ENCODE data around the gene CPSF3.
A peak's percentile ranks its signal among the peaks of the same experiment; 100 is the strongest.

Gene CPSF3

GRCh38 chr2:9488583-9489547, 65.4 kb downstream of the CPSF3 start:
- no peak for DNase-seq

GRCh38 chr2:9490789-9491188, 67.3 kb downstream of the CPSF3 start:
- no peak overlapping the region for H3K4ac ChIP-seq (ENCODE audit: low read depth, low read length)
- no peak overlapping the region for H3K4me3 ChIP-seq (ENCODE audit: low read depth, low read length)
- no peak overlapping the region for H4K8ac ChIP-seq (ENCODE audit: low read depth, low read length)
- no peak overlapping the region for H3K4me2 ChIP-seq (ENCODE audit: low read length)
- no peak overlapping the region for H3K9ac ChIP-seq (ENCODE audit: low read length)
- H4K12ac ChIP-seq (ENCODE audit: low read depth, low read length), result no peak overlapping the region
- no peak overlapping the region for H3K23ac ChIP-seq (ENCODE audit: low read length)
- no peak overlapping the region for H3K14ac ChIP-seq (ENCODE audit: low read length)
- no peaks in the 10 kb centered on the region for H3K4me1 ChIP-seq (ENCODE audit: control insufficient read depth in 1 of 2, insufficient read depth in 2 of 2, low read length in 2 of 2)
- no peak overlapping the region for H2BK12ac ChIP-seq (ENCODE audit: low read length)
- DNase-seq, result no peak
- peaks cover 25 to 48% of the 10 kb centered on the region in 2 experiments for H3K36me3 ChIP-seq (ENCODE audit: control insufficient read depth in 1 of 2, insufficient read depth in 2 of 2, low read length in 2 of 2)
- H2AK5ac ChIP-seq (ENCODE audit: low read length), result no peak overlapping the region
- H3K79me1 ChIP-seq (ENCODE audit: low read length), result no peaks in the 10 kb centered on the region
- H3K18ac ChIP-seq (ENCODE audit: low read length), result no peak overlapping the region
- H3K9me3 ChIP-seq (ENCODE audit: insufficient read depth, low read depth, low read length), result no peaks in the 10 kb centered on the region
- no peak overlapping the region for H2BK5ac ChIP-seq (ENCODE audit: low read depth, low read length, poor library complexity)
- no peak overlapping the region for H2AFZ ChIP-seq (ENCODE audit: insufficient read depth, low read length, poor library complexity)
- WGBS (ENCODE audit: extremely low coverage, insufficient coverage, insufficient read length), result no CpG with 5 or more reads among the region's 2 CpGs
- H3K27ac ChIP-seq (ENCODE audit: low read depth, low read length), result no peak overlapping the region
- H4K91ac ChIP-seq (ENCODE audit: low read depth, low read length), result no peak overlapping the region
- H2BK120ac ChIP-seq (ENCODE audit: insufficient read depth, low read length, poor library complexity), result no peak overlapping the region
- H3K27me3 ChIP-seq (ENCODE audit: insufficient read depth, low read length), result no peaks in the 10 kb centered on the region
- H3K79me2 ChIP-seq (ENCODE audit: control insufficient read depth, insufficient read depth, low read length, poor library complexity), result no peaks in the 10 kb centered on the region

More at GRCh38 chr2:9488583-9489547, 65.4 kb downstream of the CPSF3 start:
- Histone ChIP-seq H3K18ac (ENCODE audit: low read length) (no peak overlapping the region), H3K4me2 (ENCODE audit: low read length) (no peak overlapping the region), H3K9ac (ENCODE audit: low read length) (no peak overlapping the region), H3K4ac (ENCODE audit: low read depth, low read length) (no peak overlapping the region), H3K79me2 (ENCODE audit: control insufficient read depth, insufficient read depth, low read length, poor library complexity) (no peaks in the 10 kb centered on the region), H3K14ac (ENCODE audit: low read length) (no peak overlapping the region), H3K23ac (ENCODE audit: low read length) (no peak overlapping the region), H2BK120ac (ENCODE audit: insufficient read depth, low read length, poor library complexity) (no peak overlapping the region), H4K12ac (ENCODE audit: low read depth, low read length) (no peak overlapping the region), H3K4me1 (ENCODE audit: control insufficient read depth in 1 of 2, insufficient read depth in 2 of 2, low read length in 2 of 2) (no peaks in the 10 kb centered on the region), H2BK12ac (ENCODE audit: low read length) (no peak overlapping the region), H3K27ac (ENCODE audit: low read depth, low read length) (no peak overlapping the region), H3K4me3 (ENCODE audit: low read depth, low read length) (no peak overlapping the region), H3K79me1 (ENCODE audit: low read length) (no peaks in the 10 kb centered on the region), H2AK5ac (ENCODE audit: low read length) (no peak overlapping the region), H2BK5ac (ENCODE audit: low read depth, low read length, poor library complexity) (no peak overlapping the region), H3K27me3 (ENCODE audit: insufficient read depth, low read length) (no peaks in the 10 kb centered on the region), H3K36me3 (ENCODE audit: control insufficient read depth in 1 of 2, insufficient read depth in 2 of 2, low read length in 2 of 2) (peaks cover 33 to 58% of the 10 kb centered on the region in 2 experiments), H4K91ac (ENCODE audit: low read depth, low read length) (no peak overlapping the region), H2AFZ (ENCODE audit: insufficient read depth, low read length, poor library complexity) (no peak overlapping the region), H4K8ac (ENCODE audit: low read depth, low read length) (no peak overlapping the region), H3K9me3 (ENCODE audit: insufficient read depth, low read depth, low read length) (no peaks in the 10 kb centered on the region)
- WGBS (ENCODE audit: extremely low coverage, insufficient coverage, insufficient read length), result no CpG with 5 or more reads among the region's 1 CpG

- H4K8ac ChIP-seq (ENCODE audit: low read depth, low read length), result no peak overlapping the region
- no CpG with 5 or more reads among the region's 2 CpGs for WGBS (ENCODE audit: extremely low coverage, insufficient coverage, insufficient read length)
Measured at GRCh38 chr2:9492927-9493326, 69.5 kb downstream of the CPSF3 start.

GRCh38 chr2:9493478-9493877, 70.0 kb downstream of the CPSF3 start:
- no peaks in the 10 kb centered on the region for H3K27me3 ChIP-seq (ENCODE audit: insufficient read depth, low read length)
- no peak for DNase-seq
- H3K79me1 ChIP-seq (ENCODE audit: low read length), result no peaks in the 10 kb centered on the region
- H3K9ac ChIP-seq (ENCODE audit: low read length), result no peak overlapping the region
- H3K27ac ChIP-seq (ENCODE audit: low read depth, low read length), result no peak overlapping the region
- no peak overlapping the region for H3K4me3 ChIP-seq (ENCODE audit: low read depth, low read length)
- peaks cover 36 to 46% of the 10 kb centered on the region in 2 experiments for H3K36me3 ChIP-seq (ENCODE audit: control insufficient read depth in 1 of 2, insufficient read depth in 2 of 2, low read length in 2 of 2)
- no peaks in the 10 kb centered on the region for H3K9me3 ChIP-seq (ENCODE audit: insufficient read depth, low read depth, low read length)
- H4K12ac ChIP-seq (ENCODE audit: low read depth, low read length), result no peak overlapping the region
- H3K23ac ChIP-seq (ENCODE audit: low read length), result no peak overlapping the region
- H2BK5ac ChIP-seq (ENCODE audit: low read depth, low read length, poor library complexity), result no peak overlapping the region
- H2BK12ac ChIP-seq (ENCODE audit: low read length), result no peak overlapping the region
- H3K14ac ChIP-seq (ENCODE audit: low read length), result no peak overlapping the region
- H2AFZ ChIP-seq (ENCODE audit: insufficient read depth, low read length, poor library complexity), result no peak overlapping the region
- no peaks in the 10 kb centered on the region for H3K4me1 ChIP-seq (ENCODE audit: control insufficient read depth in 1 of 2, insufficient read depth in 2 of 2, low read length in 2 of 2)
- no peak overlapping the region for H3K18ac ChIP-seq (ENCODE audit: low read length)
- whole genome bisulfite sequencing (ENCODE audit: extremely low coverage, insufficient coverage, insufficient read length), result no CpG with 5 or more reads among the region's 3 CpGs
- no peak overlapping the region for H4K8ac ChIP-seq (ENCODE audit: low read depth, low read length)
- H3K79me2 ChIP-seq (ENCODE audit: control insufficient read depth, insufficient read depth, low read length, poor library complexity), result no peaks in the 10 kb centered on the region
- H4K91ac ChIP-seq (ENCODE audit: low read depth, low read length), result no peak overlapping the region
- no peak overlapping the region for H2BK120ac ChIP-seq (ENCODE audit: insufficient read depth, low read length, poor library complexity)
- H3K4me2 ChIP-seq (ENCODE audit: low read length), result no peak overlapping the region
- no peak overlapping the region for H3K4ac ChIP-seq (ENCODE audit: low read depth, low read length)
- H2AK5ac ChIP-seq (ENCODE audit: low read length), result no peak overlapping the region

More at GRCh38 chr2:9492927-9493326, 69.5 kb downstream of the CPSF3 start:
- Histone ChIP-seq H3K79me2 (ENCODE audit: control insufficient read depth, insufficient read depth, low read length, poor library complexity) (no peaks in the 10 kb centered on the region), H2BK120ac (ENCODE audit: insufficient read depth, low read length, poor library complexity) (no peak overlapping the region), H3K4ac (ENCODE audit: low read depth, low read length) (no peak overlapping the region), H3K36me3 (ENCODE audit: control insufficient read depth in 1 of 2, insufficient read depth in 2 of 2, low read length in 2 of 2) (peaks cover 33 to 47% of the 10 kb centered on the region in 2 experiments), H2BK12ac (ENCODE audit: low read length) (no peak overlapping the region), H3K27me3 (ENCODE audit: insufficient read depth, low read length) (no peaks in the 10 kb centered on the region), H3K4me3 (ENCODE audit: low read depth, low read length) (no peak overlapping the region), H2AFZ (ENCODE audit: insufficient read depth, low read length, poor library complexity) (no peak overlapping the region), H2AK5ac (ENCODE audit: low read length) (no peak overlapping the region), H3K4me1 (ENCODE audit: control insufficient read depth in 1 of 2, insufficient read depth in 2 of 2, low read length in 2 of 2) (no peaks in the 10 kb centered on the region), H3K79me1 (ENCODE audit: low read length) (no peaks in the 10 kb centered on the region), H2BK5ac (ENCODE audit: low read depth, low read length, poor library complexity) (no peak overlapping the region), H4K12ac (ENCODE audit: low read depth, low read length) (no peak overlapping the region), H3K18ac (ENCODE audit: low read length) (no peak overlapping the region), H3K23ac (ENCODE audit: low read length) (no peak overlapping the region), H4K91ac (ENCODE audit: low read depth, low read length) (no peak overlapping the region), H3K9ac (ENCODE audit: low read length) (no peak overlapping the region), H3K9me3 (ENCODE audit: insufficient read depth, low read depth, low read length) (no peaks in the 10 kb centered on the region), H3K14ac (ENCODE audit: low read length) (no peak overlapping the region), H3K27ac (ENCODE audit: low read depth, low read length) (no peak overlapping the region), H3K4me2 (ENCODE audit: low read length) (no peak overlapping the region)
- peak in 1 of 2 donors; percentile 25 for DNase-seq

Measured in trophoblast cell (in vitro differentiated cells and primary cell).